Measurements from ENCODE around the gene ADAM33. TPM values are rescaled to one million over a fixed set of nuclear protein-coding genes. Genes with fewer than 3 reads are reported as not detected.

Gene ADAM33
- total and polyA plus RNA-seq, 2 experiments from 2014 or later = 2.8 to 6.0 TPM

DNA sequence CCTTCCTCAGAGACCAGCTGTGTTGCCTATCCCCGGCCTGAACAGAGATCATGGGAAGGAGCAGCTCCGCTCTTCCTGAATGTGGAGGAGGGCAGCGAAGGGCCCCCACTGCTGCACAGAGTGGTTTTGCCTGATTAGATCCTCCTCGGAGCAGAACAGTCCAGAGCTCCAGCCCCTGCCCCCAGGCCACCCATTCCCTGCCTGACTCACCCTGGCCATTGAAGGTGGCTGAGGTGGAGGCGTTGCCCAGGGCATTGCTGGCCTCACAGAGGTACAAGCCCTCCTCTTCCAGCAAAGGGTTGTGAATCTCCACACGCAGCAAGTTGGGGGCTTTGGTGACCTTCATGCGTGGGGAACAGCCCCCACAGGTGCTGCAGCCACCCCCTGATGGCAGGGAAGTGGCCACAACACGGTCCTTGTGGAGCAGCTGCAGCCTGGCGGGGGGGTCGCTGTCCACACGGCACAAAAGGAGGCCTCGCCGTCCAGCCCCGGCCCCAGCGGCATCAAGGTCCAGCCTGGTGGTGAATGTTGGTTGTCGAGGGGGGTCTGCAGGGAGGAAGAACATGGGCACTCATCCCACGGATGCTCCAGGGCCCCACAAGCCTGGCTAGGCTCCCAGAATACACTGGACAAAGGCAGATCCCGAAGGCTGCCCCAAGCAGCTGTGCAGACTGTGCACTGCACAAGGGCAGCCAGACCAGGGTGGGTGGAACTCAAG, 15.9 kb upstream of the ADAM33 start:
- H3K36me3 Mint-ChIP-seq (ENCODE audit: low read depth) = no peaks in the 10 kb centered on the region
- H3K4me3 Mint-ChIP-seq = no peak overlapping the region
- Histone ChIP-seq H3K9me2 (ENCODE audit: insufficient read depth) (no peaks in the 10 kb centered on the region), H3K79me2 (replicated peaks; ENCODE audit: insufficient read depth) (no peaks in the 10 kb centered on the region), H2AFZ (no peak overlapping the region), H4K20me1 (replicated peaks; ENCODE audit: insufficient read depth) (no peaks in the 10 kb centered on the region), H3K36me3 (ENCODE audit: insufficient read depth) (no peaks in the 10 kb centered on the region), H3K4me1 (ENCODE audit: insufficient read depth) (no peaks in the 10 kb centered on the region), H3K4me2 (no peak overlapping the region), H3F3A (replicated peaks; ENCODE audit: low read depth) (no peaks in the 10 kb centered on the region), H3K27ac (ENCODE audit: low read depth) (no peak overlapping the region), H3K27me3 (ENCODE audit: insufficient read depth) (no peaks in the 10 kb centered on the region), H3K4me3 (no peak overlapping the region)
- ATAC-seq = no peak
- TF ChIP-seq STAT1 (IDR thresholded peaks at IDR 0.05; ENCODE audit: unreplicated experiment) = no peak
- TF ChIP-seq EZH2phosphoT487 (IDR thresholded peaks at IDR 0.05; ENCODE audit: unreplicated experiment) = no peak
- H3K27ac Mint-ChIP-seq = no peak overlapping the region
- peaks cover 9% of the 10 kb centered on the region for H3K27me3 Mint-ChIP-seq (ENCODE audit: insufficient read depth, low read depth, poor library complexity)
- DNase-seq (ENCODE audit: low spot score) = no peak
- H3K9me3 Mint-ChIP-seq = peaks cover 3% of the 10 kb centered on the region; the same call in 1 of the 3 replicates
- no peaks in the 10 kb centered on the region for H3K4me1 Mint-ChIP-seq

DNA sequence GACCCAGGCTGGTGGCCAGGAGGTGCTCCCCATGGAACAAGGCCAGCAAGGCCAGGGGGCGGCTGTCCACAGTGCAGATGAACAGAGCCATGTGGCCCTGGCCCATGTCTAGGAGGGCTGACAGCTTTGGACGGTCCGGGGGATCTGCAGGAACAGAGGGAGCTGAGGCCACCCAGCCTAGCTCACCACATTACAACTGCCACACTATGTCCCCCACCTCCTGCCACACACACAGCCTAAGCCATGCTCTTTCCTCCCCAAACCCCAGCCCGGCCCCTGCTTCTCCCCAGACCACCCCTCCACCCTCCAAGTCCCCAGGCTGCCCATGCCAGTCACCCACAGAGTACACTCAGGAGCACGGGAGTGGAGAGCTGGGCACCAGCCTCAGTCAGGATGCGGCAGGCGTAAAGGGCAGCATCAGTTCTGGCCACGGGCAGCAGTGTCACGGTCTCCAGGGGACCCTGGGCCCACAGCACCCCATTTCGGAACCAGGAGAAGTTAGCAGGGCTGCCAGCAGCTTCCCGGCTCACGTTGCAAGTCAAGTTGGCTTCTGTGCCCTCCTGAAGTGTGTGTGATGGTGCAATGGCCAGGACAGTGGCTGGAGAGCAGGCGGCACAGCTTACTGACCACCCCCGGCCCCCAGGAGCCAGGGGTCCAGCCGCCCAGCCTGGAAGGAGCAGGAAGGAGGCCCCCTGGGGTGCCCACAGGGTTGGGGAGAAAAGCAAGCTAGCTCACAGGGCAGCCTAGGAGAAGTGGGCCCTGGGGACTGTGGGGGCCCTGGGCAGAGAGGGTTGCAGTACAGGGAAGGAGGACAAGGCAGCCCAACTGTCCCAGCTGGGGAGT, 15.2 kb upstream of the ADAM33 start:
- Mint-ChIP-seq H3K27ac (no peak overlapping the region), H3K4me1 (no peaks in the 10 kb centered on the region), H3K9me3 (peaks cover 3% of the 10 kb centered on the region; the same call in 1 of the 3 replicates), H3K4me3 (no peak overlapping the region), H3K27me3 (ENCODE audit: insufficient read depth, low read depth, poor library complexity) (peaks cover 9% of the 10 kb centered on the region), H3K36me3 (ENCODE audit: low read depth) (no peaks in the 10 kb centered on the region)
- H3K4me1 ChIP-seq (ENCODE audit: insufficient read depth) = no peaks in the 10 kb centered on the region
- no peak overlapping the region for H2AFZ ChIP-seq
- H3K27ac ChIP-seq (ENCODE audit: low read depth) = no peak overlapping the region
- H3K4me2 ChIP-seq = no peak overlapping the region
- H3K4me3 ChIP-seq = no peak overlapping the region
- H3K9me2 ChIP-seq (ENCODE audit: insufficient read depth) = no peaks in the 10 kb centered on the region
- ATAC-seq (no peak), DNase-seq (ENCODE audit: low spot score) (no peak)
- H3K27me3 ChIP-seq (ENCODE audit: insufficient read depth) = no peaks in the 10 kb centered on the region
- no peaks in the 10 kb centered on the region for H3F3A ChIP-seq (replicated peaks; ENCODE audit: low read depth)
- H3K36me3 ChIP-seq (ENCODE audit: insufficient read depth) = no peaks in the 10 kb centered on the region
- H4K20me1 ChIP-seq (replicated peaks; ENCODE audit: insufficient read depth) = no peaks in the 10 kb centered on the region
- H3K79me2 ChIP-seq (replicated peaks; ENCODE audit: insufficient read depth) = no peaks in the 10 kb centered on the region
- TF ChIP-seq EZH2 (IDR thresholded peaks at IDR 0.05; ENCODE audit: low read depth, unreplicated experiment) (no peak), ZNF331 (CRISPR knock-in tag; IDR thresholded peaks at IDR 0.05; ENCODE audit: low read depth) (no peak)
- TF ChIP-seq, protein P1, sequence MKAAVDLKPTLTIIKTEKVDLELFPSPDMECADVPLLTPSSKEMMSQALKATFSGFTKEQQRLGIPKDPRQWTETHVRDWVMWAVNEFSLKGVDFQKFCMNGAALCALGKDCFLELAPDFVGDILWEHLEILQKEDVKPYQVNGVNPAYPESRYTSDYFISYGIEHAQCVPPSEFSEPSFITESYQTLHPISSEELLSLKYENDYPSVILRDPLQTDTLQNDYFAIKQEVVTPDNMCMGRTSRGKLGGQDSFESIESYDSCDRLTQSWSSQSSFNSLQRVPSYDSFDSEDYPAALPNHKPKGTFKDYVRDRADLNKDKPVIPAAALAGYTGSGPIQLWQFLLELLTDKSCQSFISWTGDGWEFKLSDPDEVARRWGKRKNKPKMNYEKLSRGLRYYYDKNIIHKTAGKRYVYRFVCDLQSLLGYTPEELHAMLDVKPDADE (IDR thresholded peaks at IDR 0.05) = no peak
- TF ChIP-seq, protein P2, sequence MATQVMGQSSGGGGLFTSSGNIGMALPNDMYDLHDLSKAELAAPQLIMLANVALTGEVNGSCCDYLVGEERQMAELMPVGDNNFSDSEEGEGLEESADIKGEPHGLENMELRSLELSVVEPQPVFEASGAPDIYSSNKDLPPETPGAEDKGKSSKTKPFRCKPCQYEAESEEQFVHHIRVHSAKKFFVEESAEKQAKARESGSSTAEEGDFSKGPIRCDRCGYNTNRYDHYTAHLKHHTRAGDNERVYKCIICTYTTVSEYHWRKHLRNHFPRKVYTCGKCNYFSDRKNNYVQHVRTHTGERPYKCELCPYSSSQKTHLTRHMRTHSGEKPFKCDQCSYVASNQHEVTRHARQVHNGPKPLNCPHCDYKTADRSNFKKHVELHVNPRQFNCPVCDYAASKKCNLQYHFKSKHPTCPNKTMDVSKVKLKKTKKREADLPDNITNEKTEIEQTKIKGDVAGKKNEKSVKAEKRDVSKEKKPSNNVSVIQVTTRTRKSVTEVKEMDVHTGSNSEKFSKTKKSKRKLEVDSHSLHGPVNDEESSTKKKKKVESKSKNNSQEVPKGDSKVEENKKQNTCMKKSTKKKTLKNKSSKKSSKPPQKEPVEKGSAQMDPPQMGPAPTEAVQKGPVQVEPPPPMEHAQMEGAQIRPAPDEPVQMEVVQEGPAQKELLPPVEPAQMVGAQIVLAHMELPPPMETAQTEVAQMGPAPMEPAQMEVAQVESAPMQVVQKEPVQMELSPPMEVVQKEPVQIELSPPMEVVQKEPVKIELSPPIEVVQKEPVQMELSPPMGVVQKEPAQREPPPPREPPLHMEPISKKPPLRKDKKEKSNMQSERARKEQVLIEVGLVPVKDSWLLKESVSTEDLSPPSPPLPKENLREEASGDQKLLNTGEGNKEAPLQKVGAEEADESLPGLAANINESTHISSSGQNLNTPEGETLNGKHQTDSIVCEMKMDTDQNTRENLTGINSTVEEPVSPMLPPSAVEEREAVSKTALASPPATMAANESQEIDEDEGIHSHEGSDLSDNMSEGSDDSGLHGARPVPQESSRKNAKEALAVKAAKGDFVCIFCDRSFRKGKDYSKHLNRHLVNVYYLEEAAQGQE (IDR thresholded peaks at IDR 0.05; ENCODE audit: unreplicated experiment) = no peak
- TF ChIP-seq, protein P3, sequence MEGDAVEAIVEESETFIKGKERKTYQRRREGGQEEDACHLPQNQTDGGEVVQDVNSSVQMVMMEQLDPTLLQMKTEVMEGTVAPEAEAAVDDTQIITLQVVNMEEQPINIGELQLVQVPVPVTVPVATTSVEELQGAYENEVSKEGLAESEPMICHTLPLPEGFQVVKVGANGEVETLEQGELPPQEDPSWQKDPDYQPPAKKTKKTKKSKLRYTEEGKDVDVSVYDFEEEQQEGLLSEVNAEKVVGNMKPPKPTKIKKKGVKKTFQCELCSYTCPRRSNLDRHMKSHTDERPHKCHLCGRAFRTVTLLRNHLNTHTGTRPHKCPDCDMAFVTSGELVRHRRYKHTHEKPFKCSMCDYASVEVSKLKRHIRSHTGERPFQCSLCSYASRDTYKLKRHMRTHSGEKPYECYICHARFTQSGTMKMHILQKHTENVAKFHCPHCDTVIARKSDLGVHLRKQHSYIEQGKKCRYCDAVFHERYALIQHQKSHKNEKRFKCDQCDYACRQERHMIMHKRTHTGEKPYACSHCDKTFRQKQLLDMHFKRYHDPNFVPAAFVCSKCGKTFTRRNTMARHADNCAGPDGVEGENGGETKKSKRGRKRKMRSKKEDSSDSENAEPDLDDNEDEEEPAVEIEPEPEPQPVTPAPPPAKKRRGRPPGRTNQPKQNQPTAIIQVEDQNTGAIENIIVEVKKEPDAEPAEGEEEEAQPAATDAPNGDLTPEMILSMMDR (conservative IDR thresholded peaks at IDR 0.05; ENCODE audit: low read depth in 2 of 2) = no peak
